WTC11 (cell line): ENCODE data around the gene B3GAT1. TPM values are rescaled to one million over a fixed set of nuclear protein-coding genes. Genes with fewer than 3 reads are reported as not detected.

Source experiments
- ATAC-seq: fragments of 200-7000 bp; cut with Tn5 transposase; 2 replicates; pipeline ENCODE4 v1.10.0; 2021; ENCODE audit warnings: mild to moderate bottlenecking, moderate library complexity
- CTCF ChIA-PET: fragments of 300-600 bp; sonication (Branson Sonifier 250); formaldehyde crosslinking; loops from one replicate; lab custom pipeline; 2021; ENCODE audit warnings: antibody characterized with exemption; lab: Charles Lee
- POLR2A ChIA-PET: fragments of 350-600 bp; sonication (Branson Sonifier 250); formaldehyde crosslinking; loops from one replicate; lab custom pipeline; 2021; ENCODE audit warnings: antibody characterized with exemption; lab: Charles Lee
- DNase-seq: peaks from one replicate; pipeline ENCODE4 v3.0.0; 2021; ENCODE audit warnings: low spot score
- H3K27ac Mint-ChIP-seq: 2 replicates; pipeline ENCODE4 v1.8.0; 2021; ENCODE audit warnings: mixed read lengths
- H3K27me3 Mint-ChIP-seq: 2 replicates; pipeline ENCODE4 v1.8.0; 2021; ENCODE audit warnings: low read depth, mild to moderate bottlenecking, moderate library complexity, mixed read lengths
- H3K36me3 Mint-ChIP-seq: 2 replicates; pipeline ENCODE4 v1.8.0; 2021; ENCODE audit warnings: mixed read lengths
- H3K4me1 Mint-ChIP-seq: 2 replicates; pipeline ENCODE4 v1.8.0; 2022; ENCODE audit warnings: mixed read lengths
- H3K4me3 Mint-ChIP-seq: 2 replicates; pipeline ENCODE4 v1.8.0; 2021; ENCODE audit warnings: mild to moderate bottlenecking, moderate library complexity, mixed read lengths
- H3K9me3 Mint-ChIP-seq: 2 replicates; pipeline ENCODE4 v1.8.0; 2021; ENCODE audit warnings: mixed read lengths
- CDX4 ChIP-seq: fragments of 250-450 bp; sonication (Bioruptor Pico); IDR thresholded peaks from 2 replicates; pipeline ENCODE4 v1.9.0; 2021; ENCODE audit warnings: moderate library complexity, mild to moderate bottlenecking, inconsistent platforms, borderline replicate concordance
- ESRRA ChIP-seq: sonication (generic); formaldehyde crosslinking; IDR thresholded peaks from 2 replicates; pipeline ENCODE4 v1.8.1; 2022; ENCODE audit warnings: mild to moderate bottlenecking, missing genetic modification reagents, borderline replicate concordance
- GTF2I ChIP-seq: fragments of 250-450 bp; sonication (Bioruptor Pico); conservative IDR thresholded peaks from 2 replicates; pipeline ENCODE4 v1.4.0; 2021; ENCODE audit warnings: mild to moderate bottlenecking
- MLX ChIP-seq: sonication (generic); formaldehyde crosslinking; IDR thresholded peaks from 2 replicates; pipeline ENCODE4 v1.8.1; 2023; ENCODE audit warnings: mild to moderate bottlenecking, missing genetic modification reagents, moderate library complexity
- MYBL2 ChIP-seq: sonication (generic); formaldehyde crosslinking; IDR thresholded peaks from 2 replicates; pipeline ENCODE4 v1.8.1; 2023; ENCODE audit warnings: mild to moderate bottlenecking, moderate library complexity, missing genetic modification reagents
- NFATC4 ChIP-seq: fragments of 250-450 bp; sonication (Bioruptor Pico); IDR thresholded peaks from 2 replicates; pipeline ENCODE4 v1.9.0; 2021; ENCODE audit warnings: mild to moderate bottlenecking
- NFYB ChIP-seq: sonication (generic); formaldehyde crosslinking; conservative IDR thresholded peaks from 2 replicates; pipeline ENCODE4 v1.8.0; 2022; ENCODE audit warnings: low read depth, missing genetic modification reagents
- NR3C1 ChIP-seq: sonication (generic); formaldehyde crosslinking; conservative IDR thresholded peaks from 2 replicates; pipeline ENCODE4 v1.8.1; 2023; ENCODE audit warnings: low read depth, mild to moderate bottlenecking, missing genetic modification reagents
- SMAD3 ChIP-seq: sonication (generic); formaldehyde crosslinking; IDR thresholded peaks from 2 replicates; pipeline ENCODE4 v1.8.0; 2022; ENCODE audit warnings: missing genetic modification reagents, mild to moderate bottlenecking, borderline replicate concordance
- SMAD4 ChIP-seq: sonication (generic); formaldehyde crosslinking; IDR thresholded peaks from 2 replicates; pipeline ENCODE4 v1.8.0; 2022; ENCODE audit warnings: mild to moderate bottlenecking, missing genetic modification reagents
- TEAD4 ChIP-seq: sonication (generic); formaldehyde crosslinking; IDR thresholded peaks from 2 replicates; pipeline ENCODE4 v1.8.0; 2022; ENCODE audit warnings: mild to moderate bottlenecking, missing genetic modification reagents
- ZNF416 ChIP-seq: fragments of 250-450 bp; sonication (Bioruptor Pico); IDR thresholded peaks from 2 replicates; pipeline ENCODE4 v1.9.0; 2021; ENCODE audit warnings: mild to moderate bottlenecking, inconsistent platforms
- total RNA-seq: library from RNA; stranded (reverse); gene quantifications from 3 replicates; pipeline ENCODE4 v1.2.3, GENCODE V29; 2021
- TF ChIP-seq, protein P1 (sequence below): sonication (generic); formaldehyde crosslinking; IDR thresholded peaks from 2 replicates; pipeline ENCODE4 v1.8.1; 2022; ENCODE audit warnings: low read depth, missing genetic modification reagents, borderline replicate concordance
- TF ChIP-seq, protein P2 (sequence below): sonication (generic); formaldehyde crosslinking; IDR thresholded peaks from 2 replicates; pipeline ENCODE4 v1.8.0; 2022; ENCODE audit warnings: mild to moderate bottlenecking, missing genetic modification reagents
- TF ChIP-seq, protein P3 (sequence below): fragments of 200-600 bp; IDR thresholded peaks from 2 replicates; pipeline ENCODE4 v1.8.0; 2022; ENCODE audit warnings: antibody characterized with exemption
- TF ChIP-seq, protein P4 (sequence below): sonication (generic); formaldehyde crosslinking; conservative IDR thresholded peaks from 2 replicates; pipeline ENCODE4 v1.8.1; 2022; ENCODE audit warnings: mild to moderate bottlenecking, missing genetic modification reagents
- TF ChIP-seq, protein P5 (sequence below): fragments of 250-450 bp; sonication (Bioruptor Pico); IDR thresholded peaks from 2 replicates; pipeline ENCODE4 v1.9.0; 2021; ENCODE audit warnings: mild to moderate bottlenecking

The B3GAT1 gene
- total RNA-seq, 1 experiment from 2014 or later = 30.0 TPM

DNA sequence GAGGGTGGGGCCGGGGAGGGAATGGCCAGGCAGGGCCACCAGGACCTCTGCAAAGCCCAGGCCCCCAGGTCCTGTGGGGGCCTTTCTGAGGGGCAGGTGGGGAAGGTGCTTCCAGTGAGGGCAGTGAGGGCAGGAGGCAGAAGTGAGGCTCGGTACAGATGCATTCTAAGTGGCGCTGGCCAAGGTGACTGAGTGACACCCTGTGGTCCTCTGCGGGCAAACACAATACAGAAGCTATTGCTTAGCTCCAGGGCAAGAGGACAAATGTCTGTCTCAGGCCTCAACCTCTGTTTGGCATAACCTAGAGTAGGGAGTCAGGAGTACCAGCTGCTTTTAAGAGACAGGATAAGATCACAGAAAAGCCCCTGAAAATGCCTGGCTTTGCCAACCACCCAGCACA is 31.3 kb downstream of the B3GAT1 start:
- Mint-ChIP-seq H3K4me1 (peaks cover 10% of the 10 kb centered on the region), H3K27ac (no peak overlapping the region), H3K36me3 (peaks cover 20% of the 10 kb centered on the region), H3K4me3 (no peak overlapping the region), H3K27me3 (no peaks in the 10 kb centered on the region), H3K9me3 (no peaks in the 10 kb centered on the region)
- CTCF ChIA-PET = no interaction called here
- POLR2A ChIA-PET = no interaction called here
- no peak for ATAC-seq
- TF ChIP-seq SMAD3 (CRISPR knock-in tag) (no peak), NFYB (CRISPR knock-in tag) (no peak), TEAD4 (CRISPR knock-in tag) (no peak), MLX (no peak), ESRRA (CRISPR knock-in tag) (no peak)
- TF ChIP-seq, protein P1, sequence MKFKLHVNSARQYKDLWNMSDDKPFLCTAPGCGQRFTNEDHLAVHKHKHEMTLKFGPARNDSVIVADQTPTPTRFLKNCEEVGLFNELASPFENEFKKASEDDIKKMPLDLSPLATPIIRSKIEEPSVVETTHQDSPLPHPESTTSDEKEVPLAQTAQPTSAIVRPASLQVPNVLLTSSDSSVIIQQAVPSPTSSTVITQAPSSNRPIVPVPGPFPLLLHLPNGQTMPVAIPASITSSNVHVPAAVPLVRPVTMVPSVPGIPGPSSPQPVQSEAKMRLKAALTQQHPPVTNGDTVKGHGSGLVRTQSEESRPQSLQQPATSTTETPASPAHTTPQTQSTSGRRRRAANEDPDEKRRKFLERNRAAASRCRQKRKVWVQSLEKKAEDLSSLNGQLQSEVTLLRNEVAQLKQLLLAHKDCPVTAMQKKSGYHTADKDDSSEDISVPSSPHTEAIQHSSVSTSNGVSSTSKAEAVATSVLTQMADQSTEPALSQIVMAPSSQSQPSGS (CRISPR knock-in tag) = no peak
- TF ChIP-seq, protein P2, sequence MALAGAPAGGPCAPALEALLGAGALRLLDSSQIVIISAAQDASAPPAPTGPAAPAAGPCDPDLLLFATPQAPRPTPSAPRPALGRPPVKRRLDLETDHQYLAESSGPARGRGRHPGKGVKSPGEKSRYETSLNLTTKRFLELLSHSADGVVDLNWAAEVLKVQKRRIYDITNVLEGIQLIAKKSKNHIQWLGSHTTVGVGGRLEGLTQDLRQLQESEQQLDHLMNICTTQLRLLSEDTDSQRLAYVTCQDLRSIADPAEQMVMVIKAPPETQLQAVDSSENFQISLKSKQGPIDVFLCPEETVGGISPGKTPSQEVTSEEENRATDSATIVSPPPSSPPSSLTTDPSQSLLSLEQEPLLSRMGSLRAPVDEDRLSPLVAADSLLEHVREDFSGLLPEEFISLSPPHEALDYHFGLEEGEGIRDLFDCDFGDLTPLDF (CRISPR knock-in tag) = no peak
- no peak for DNase-seq

GRCh38 chr11:134380229-134380628 is 31.8 kb downstream of the B3GAT1 start:
- Mint-ChIP-seq H3K4me1 (peaks cover 10% of the 10 kb centered on the region), H3K36me3 (peaks cover 20% of the 10 kb centered on the region), H3K27me3 (no peaks in the 10 kb centered on the region), H3K27ac (no peak overlapping the region), H3K4me3 (no peak overlapping the region), H3K9me3 (no peaks in the 10 kb centered on the region)
- ATAC-seq = no peak
- no peak for TF ChIP-seq NFATC4
- TF ChIP-seq NR3C1 = no peak
- TF ChIP-seq SMAD3 (CRISPR knock-in tag) = no peak
- no peak for TF ChIP-seq SMAD4 (CRISPR knock-in tag)
- TF ChIP-seq ZNF416 (CRISPR knock-in tag) = no peak
- no peak for TF ChIP-seq MYBL2
- TF ChIP-seq, protein P3, sequence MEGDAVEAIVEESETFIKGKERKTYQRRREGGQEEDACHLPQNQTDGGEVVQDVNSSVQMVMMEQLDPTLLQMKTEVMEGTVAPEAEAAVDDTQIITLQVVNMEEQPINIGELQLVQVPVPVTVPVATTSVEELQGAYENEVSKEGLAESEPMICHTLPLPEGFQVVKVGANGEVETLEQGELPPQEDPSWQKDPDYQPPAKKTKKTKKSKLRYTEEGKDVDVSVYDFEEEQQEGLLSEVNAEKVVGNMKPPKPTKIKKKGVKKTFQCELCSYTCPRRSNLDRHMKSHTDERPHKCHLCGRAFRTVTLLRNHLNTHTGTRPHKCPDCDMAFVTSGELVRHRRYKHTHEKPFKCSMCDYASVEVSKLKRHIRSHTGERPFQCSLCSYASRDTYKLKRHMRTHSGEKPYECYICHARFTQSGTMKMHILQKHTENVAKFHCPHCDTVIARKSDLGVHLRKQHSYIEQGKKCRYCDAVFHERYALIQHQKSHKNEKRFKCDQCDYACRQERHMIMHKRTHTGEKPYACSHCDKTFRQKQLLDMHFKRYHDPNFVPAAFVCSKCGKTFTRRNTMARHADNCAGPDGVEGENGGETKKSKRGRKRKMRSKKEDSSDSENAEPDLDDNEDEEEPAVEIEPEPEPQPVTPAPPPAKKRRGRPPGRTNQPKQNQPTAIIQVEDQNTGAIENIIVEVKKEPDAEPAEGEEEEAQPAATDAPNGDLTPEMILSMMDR = no peak
- TF ChIP-seq, protein P4, sequence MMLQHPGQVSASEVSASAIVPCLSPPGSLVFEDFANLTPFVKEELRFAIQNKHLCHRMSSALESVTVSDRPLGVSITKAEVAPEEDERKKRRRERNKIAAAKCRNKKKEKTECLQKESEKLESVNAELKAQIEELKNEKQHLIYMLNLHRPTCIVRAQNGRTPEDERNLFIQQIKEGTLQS (CRISPR knock-in tag) = no peak
- TF ChIP-seq, protein P5, sequence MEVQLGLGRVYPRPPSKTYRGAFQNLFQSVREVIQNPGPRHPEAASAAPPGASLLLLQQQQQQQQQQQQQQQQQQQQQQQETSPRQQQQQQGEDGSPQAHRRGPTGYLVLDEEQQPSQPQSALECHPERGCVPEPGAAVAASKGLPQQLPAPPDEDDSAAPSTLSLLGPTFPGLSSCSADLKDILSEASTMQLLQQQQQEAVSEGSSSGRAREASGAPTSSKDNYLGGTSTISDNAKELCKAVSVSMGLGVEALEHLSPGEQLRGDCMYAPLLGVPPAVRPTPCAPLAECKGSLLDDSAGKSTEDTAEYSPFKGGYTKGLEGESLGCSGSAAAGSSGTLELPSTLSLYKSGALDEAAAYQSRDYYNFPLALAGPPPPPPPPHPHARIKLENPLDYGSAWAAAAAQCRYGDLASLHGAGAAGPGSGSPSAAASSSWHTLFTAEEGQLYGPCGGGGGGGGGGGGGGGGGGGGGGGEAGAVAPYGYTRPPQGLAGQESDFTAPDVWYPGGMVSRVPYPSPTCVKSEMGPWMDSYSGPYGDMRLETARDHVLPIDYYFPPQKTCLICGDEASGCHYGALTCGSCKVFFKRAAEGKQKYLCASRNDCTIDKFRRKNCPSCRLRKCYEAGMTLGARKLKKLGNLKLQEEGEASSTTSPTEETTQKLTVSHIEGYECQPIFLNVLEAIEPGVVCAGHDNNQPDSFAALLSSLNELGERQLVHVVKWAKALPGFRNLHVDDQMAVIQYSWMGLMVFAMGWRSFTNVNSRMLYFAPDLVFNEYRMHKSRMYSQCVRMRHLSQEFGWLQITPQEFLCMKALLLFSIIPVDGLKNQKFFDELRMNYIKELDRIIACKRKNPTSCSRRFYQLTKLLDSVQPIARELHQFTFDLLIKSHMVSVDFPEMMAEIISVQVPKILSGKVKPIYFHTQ (CRISPR knock-in tag) = no peak
- no peak for TF ChIP-seq GTF2I (CRISPR knock-in tag)
- TF ChIP-seq CDX4 = no peak
- ChIA-PET CTCF (no interaction called here), POLR2A (no interaction called here)
- DNase-seq = no peak
